GM15510 (cell line): ENCODE measurements around the gene BCL2L11.

Source experiments
- POLR2A ChIP-seq: IDR thresholded peaks from 3 replicates; pipeline ENCODE4 v1.6.1; 2011; ENCODE audit warnings: borderline replicate concordance; ENCODE audit not compliant: insufficient read length; ENCODE audit errors: extremely low read depth

BCL2L11 gene

DNA sequence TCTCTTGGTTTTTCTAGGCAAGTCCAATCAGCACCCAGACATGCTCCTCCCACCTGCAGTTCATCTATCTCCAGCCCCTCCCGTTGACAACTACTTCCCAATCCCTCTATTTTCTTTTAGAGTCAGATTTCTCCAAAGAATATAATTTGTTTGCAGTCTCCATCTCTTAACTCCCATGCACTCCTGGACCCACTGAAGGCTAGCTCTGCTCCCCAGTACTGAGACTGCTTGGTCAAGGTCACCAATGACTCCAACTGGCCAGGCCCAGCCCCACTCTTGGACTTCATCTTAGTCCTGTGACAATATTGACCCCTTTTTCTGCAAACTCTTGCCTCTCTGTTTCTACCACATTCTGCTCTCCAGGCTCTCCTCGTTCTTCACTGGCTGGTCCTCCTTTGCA, 62.0 kb downstream of the BCL2L11 start:
- no peak for TF ChIP-seq POLR2A

GRCh38 chr2:111184725-111185310, 64.1 kb downstream of the BCL2L11 start:
- no peak for TF ChIP-seq POLR2A

DNA sequence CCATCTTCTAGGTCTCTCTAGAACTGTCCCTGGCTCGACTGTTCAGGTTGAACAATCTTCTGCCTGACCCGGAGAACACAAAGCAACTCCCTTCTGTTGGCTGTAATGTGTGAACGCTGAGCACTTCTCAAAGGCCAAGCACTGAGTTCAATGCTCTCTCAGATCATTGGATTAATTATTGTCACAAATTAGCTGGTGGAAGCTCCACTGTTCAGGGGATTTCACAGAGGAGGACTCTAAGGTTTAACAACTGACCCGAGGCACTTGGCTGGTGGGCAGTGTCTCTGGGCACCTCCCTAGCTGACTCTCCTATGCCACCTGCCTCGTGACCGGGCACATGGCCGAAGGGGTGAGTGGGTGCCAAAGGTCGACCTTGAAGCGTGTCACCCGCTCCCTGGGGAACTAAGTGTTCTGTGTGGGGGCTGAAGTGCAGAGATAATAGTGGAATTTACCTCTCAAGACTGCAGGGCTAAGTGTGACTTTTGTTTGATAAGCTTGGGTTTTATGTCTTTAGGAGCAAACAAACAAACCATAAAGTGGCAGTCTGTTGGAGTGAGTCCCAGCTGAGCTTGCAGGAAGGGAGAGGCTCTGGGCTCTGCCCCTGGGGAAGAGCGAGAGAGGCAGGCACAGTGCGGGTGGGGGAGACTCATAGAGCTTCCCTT, 64.8 kb downstream of the BCL2L11 start:
- no peak for TF ChIP-seq POLR2A

DNA sequence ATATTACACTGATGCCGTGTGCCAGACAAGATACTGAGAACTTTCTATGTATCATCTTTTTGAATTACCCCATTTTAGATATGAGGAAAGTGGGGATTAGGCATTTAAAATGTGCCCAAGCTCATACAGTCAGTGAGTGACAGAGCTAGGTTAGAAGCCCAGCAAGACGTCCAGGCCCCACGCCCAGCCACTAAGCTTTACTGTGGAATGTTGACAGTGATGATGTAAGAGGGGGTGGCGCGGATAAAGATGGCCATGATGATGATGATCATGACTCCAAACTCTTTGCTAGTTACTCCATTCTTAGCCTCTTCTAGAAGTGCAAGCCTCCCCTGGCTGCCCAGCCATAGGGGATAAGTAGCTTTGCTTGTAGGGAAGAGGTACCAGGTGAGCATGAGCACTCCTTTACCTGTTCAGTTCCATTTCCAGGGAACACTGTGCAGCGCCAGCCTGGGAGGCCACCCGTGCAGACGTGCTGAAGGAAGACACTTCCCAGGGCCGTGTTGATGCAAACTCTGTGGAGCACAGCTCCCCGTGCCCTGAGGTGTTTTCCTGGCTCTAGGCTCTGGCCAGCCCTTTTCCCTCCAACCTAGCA, 65.5 kb downstream of the BCL2L11 start:
- TF ChIP-seq POLR2A: no peak

GRCh38 chr2:111186933-111187332, 66.2 kb downstream of the BCL2L11 start:
- TF ChIP-seq POLR2A: no peak

- TF ChIP-seq POLR2A: no peak
Measured at GRCh38 chr2:111188681-111189080, 68.0 kb downstream of the BCL2L11 start.

GRCh38 chr2:111189106-111189505, 68.4 kb downstream of the BCL2L11 start:
- TF ChIP-seq POLR2A: no peak

DNA sequence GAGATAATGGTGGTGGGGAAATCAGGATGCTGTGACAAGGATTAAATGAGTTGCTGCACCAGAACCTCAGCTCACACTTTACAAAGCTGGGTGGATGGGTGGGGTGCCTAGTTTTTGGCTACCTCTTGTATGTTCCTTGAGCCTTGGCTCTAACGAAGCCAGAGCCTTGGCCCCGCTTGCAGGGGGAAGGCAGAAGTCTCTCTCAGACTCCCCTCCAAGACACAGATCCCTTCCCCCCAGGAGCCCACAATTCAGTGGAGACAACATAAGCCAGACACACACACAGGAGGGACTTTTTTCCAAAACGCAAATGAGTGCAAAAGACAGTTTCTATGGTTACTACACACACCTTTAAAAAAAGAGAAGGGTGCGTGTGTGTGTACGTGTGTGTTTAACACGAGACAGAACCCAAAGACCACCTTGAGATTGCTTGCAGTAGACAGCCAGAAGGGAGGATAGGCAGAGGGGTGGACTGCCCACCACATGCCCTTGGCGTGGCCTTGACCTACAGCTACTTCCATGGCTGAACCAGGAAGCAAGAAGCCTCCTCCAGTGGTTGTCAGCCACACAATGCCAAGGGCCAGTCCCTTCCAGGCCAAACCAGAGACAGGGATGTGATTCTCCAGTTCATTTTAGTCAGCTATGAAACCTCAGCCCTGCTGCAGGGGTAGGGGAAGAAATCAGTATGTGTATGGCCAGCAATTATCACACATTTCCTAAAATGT, 70.3 kb downstream of the BCL2L11 start:
- no peak for TF ChIP-seq POLR2A

GRCh38 chr2:111191877-111192276, 71.2 kb downstream of the BCL2L11 start:
- no peak for TF ChIP-seq POLR2A

DNA sequence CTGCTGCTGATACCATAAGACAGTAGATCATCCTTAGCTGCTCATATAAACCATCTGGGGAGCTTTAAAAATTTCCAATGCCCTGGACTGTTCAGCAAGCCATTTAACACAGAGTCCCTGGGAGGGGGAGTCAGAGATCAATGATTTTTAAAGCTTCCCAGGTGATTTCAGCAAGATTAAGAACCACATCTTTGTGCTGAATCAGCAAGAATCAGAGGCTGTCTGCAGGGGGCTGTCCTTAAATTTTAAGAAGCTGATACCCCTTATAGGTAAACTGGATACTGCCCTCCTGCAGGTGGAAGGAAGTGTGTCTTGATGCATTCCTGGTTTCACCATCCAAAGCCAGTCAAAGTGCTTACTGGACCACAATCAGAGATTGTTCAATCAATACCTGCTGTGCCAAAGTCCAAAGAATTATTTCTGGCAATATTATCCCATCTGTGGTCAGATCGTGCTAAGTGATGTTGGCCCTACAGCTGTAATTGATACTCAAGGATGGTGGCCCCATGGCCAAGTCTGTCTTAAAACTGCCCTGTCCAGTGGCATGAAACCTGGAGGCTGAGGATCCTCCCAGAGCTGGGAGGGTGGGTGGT, 72.2 kb downstream of the BCL2L11 start:
- no peak for TF ChIP-seq POLR2A

DNA sequence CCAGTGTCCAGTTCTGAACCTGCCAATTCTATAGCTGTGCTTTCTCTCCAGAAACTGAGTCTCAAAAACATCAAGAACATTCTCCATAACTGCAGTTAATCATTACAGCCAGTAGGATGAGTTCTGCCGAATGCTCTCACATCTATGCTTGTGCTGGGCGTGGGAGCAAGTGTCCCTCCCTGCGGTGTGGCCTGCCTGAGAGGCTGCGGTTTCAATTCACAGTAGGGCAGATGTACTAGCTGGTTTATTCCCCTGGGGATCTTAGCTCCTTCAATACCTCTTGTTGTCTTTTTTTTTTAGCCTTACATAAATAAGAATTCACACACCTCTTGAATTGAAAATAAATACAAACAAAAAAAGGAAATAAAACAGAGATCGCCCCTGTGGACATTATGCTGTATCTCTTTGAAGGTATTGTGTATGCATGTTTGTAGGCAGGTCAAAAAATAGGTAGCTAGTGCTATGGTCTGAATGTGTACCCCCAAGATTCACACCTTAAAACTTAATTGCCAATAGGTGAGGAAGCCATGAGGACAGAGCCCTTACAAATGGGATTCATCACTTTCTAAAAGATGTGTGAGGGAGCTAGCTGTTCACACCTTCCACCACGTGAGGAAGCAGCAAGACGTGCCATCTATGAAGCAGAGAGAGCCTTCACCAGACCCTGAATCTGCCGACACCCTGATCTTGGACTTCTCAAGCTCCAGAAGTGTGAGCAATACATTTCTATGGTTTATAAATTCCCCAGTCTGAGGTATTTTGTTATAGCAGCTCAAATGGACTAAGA, 74.3 kb downstream of the BCL2L11 start:
- TF ChIP-seq POLR2A: no peak

DNA sequence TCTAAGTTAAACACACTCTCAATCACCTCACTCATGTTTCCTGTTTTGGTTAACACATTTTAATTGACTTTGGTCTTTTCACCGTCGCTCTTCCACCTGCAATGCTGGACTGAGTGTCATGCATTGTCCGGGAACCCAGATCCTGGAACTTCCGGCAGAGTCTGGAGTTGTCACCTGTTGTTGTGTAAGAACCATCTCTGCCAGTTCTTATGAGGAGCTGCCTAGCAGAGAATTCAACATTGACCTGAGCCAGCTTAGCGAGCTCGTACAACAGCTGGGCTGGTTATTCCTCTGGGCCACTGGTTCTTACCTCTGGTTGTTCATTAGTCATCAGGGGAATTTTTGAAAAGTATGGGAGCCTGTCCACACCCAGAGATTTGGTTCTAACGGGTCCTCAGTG, 75.7 kb downstream of the BCL2L11 start:
- no peak for TF ChIP-seq POLR2A

DNA sequence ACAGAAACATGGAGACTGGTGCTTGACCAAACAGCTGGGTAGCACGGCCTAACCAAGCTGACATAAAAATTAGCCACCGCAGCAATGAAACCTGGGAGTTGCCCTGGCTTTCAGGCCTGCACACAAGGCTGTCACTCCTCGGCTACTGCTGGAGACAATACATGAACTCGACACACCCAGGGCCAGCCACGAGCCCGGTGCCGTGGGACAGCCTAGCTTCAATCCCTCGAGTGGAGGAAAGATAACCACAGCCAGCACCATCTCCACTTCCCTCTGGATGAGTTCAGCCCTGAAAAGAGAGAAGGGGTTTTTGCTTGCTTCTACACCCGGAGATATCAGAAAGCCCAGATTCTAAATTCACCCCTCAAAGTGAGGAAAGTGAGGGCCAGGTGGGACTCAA, 78.0 kb downstream of the BCL2L11 start:
- TF ChIP-seq POLR2A: no peak

GRCh38 chr2:111199840-111200239, 79.1 kb downstream of the BCL2L11 start:
- TF ChIP-seq POLR2A: no peak
